Lower leg skin (tissue), 3 donors: Measurements from ENCODE around the gene PEAR1.

Experiments used
- POLR2A ChIP-seq, 2 donors: fragments of 450-650 bp; IDR thresholded peaks; one replicate each; pipeline ENCODE4 v1.6.1; 2016 to 2017; ENCODE audit warnings: antibody characterized with exemption in 2 of 2, mild to moderate bottlenecking in 1 of 2, moderate library complexity in 1 of 2
- TF ChIP-seq, protein P1 (sequence below), 3 donors: fragments of 450-650 bp; IDR thresholded peaks; one replicate each; pipeline ENCODE4 v1.5.1; 2016; ENCODE audit warnings: antibody characterized with exemption in 3 of 3, mild to moderate bottlenecking in 3 of 3, moderate library complexity in 2 of 3

DNA sequence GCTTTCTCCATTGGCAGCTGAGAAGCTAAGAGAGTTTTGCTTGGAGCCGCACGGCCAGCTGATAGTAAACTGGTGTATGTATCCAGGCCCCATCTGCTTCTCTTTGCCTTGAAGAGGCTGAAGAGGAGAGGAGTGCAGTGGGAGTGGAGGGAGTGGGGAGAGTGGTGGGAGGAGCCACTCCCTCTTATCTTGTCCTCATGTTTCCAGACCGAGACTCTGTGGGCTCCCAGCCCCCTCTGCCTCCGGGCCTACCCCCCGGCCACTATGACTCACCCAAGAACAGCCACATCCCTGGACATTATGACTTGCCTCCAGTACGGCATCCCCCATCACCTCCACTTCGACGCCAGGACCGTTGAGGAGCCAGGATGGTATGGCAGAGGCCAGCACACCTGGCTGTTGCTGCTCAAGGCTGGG is 20.9 kb downstream of the PEAR1 start:
- TF ChIP-seq, protein P1, sequence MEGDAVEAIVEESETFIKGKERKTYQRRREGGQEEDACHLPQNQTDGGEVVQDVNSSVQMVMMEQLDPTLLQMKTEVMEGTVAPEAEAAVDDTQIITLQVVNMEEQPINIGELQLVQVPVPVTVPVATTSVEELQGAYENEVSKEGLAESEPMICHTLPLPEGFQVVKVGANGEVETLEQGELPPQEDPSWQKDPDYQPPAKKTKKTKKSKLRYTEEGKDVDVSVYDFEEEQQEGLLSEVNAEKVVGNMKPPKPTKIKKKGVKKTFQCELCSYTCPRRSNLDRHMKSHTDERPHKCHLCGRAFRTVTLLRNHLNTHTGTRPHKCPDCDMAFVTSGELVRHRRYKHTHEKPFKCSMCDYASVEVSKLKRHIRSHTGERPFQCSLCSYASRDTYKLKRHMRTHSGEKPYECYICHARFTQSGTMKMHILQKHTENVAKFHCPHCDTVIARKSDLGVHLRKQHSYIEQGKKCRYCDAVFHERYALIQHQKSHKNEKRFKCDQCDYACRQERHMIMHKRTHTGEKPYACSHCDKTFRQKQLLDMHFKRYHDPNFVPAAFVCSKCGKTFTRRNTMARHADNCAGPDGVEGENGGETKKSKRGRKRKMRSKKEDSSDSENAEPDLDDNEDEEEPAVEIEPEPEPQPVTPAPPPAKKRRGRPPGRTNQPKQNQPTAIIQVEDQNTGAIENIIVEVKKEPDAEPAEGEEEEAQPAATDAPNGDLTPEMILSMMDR (IDR thresholded peaks at IDR 0.05), result no peak
- no peak for TF ChIP-seq POLR2A (IDR thresholded peaks at IDR 0.05)
